GM23248 (cell line): ENCODE results near the gene FAAH.

Source experiments
- EZH2 ChIP-seq: fragments of 200-600 bp; sonication (generic); IDR thresholded peaks from 2 replicates; pipeline ENCODE4 v1.6.1; 2018; ENCODE audit warnings: antibody characterized with exemption, mild to moderate bottlenecking; ENCODE audit not compliant: insufficient read depth, poor library complexity, severe bottlenecking
- EZH2phosphoT487 ChIP-seq: fragments of 200-600 bp; sonication (generic); IDR thresholded peaks from 2 replicates; pipeline ENCODE4 v1.6.1; 2018; ENCODE audit warnings: antibody characterized with exemption, moderate library complexity, mild to moderate bottlenecking, low read depth; ENCODE audit not compliant: insufficient read depth

- TF ChIP-seq EZH2 (no peak), EZH2phosphoT487 (no peak)
Measured at GRCh38 chr1:46447499-46448108, 53.5 kb downstream of the FAAH start.
